ENCODE results near the gene MCM7. TPM values are rescaled to one million over a fixed set of nuclear protein-coding genes. Genes with fewer than 3 reads are reported as not detected.

MCM7 gene
- total and polyA plus RNA-seq, 2 of the 13 experiments (the other 11 are each of a cell fraction or from before 2014, with no cell fraction given): 84.5 to 214 TPM

DNA sequence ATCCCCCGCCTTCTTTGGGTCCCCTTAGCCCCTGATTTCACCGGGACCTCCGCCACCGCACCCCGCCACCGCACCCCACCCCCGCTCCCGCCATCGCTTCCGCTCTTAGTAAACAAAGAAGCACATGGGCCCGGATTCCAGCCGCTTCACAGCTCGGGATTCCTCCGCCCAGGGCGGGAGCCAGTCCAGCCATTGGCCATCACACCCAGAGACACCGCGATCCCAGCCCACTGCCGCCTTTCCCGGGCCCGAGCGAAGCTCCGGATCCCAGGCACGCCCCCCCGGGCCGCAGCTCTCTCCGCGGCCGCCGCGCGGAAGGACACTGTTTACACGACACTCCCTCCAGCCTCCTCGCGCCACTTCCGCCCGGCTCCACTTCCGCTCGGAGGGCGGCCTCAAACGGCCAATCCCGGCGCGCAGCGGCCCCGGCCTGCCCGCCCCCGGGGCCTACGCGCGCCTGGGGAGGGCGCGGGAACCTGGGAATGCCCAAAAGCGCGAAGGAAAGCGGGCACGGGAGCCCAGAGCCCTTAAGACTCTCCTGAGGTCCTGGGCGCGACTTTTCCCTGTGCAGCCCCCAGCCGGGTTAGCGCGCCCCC is 679 bp downstream of the MCM7 start (continued):
- TF ChIP-seq, protein P1, sequence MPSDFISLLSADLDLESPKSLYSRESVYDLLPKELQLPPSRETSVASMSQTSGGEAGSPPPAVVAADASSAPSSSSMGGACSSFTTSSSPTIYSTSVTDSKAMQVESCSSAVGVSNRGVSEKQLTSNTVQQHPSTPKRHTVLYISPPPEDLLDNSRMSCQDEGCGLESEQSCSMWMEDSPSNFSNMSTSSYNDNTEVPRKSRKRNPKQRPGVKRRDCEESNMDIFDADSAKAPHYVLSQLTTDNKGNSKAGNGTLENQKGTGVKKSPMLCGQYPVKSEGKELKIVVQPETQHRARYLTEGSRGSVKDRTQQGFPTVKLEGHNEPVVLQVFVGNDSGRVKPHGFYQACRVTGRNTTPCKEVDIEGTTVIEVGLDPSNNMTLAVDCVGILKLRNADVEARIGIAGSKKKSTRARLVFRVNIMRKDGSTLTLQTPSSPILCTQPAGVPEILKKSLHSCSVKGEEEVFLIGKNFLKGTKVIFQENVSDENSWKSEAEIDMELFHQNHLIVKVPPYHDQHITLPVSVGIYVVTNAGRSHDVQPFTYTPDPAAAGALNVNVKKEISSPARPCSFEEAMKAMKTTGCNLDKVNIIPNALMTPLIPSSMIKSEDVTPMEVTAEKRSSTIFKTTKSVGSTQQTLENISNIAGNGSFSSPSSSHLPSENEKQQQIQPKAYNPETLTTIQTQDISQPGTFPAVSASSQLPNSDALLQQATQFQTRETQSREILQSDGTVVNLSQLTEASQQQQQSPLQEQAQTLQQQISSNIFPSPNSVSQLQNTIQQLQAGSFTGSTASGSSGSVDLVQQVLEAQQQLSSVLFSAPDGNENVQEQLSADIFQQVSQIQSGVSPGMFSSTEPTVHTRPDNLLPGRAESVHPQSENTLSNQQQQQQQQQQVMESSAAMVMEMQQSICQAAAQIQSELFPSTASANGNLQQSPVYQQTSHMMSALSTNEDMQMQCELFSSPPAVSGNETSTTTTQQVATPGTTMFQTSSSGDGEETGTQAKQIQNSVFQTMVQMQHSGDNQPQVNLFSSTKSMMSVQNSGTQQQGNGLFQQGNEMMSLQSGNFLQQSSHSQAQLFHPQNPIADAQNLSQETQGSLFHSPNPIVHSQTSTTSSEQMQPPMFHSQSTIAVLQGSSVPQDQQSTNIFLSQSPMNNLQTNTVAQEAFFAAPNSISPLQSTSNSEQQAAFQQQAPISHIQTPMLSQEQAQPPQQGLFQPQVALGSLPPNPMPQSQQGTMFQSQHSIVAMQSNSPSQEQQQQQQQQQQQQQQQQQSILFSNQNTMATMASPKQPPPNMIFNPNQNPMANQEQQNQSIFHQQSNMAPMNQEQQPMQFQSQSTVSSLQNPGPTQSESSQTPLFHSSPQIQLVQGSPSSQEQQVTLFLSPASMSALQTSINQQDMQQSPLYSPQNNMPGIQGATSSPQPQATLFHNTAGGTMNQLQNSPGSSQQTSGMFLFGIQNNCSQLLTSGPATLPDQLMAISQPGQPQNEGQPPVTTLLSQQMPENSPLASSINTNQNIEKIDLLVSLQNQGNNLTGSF (CRISPR knock-in tag; IDR thresholded peaks at IDR 0.05): no peak
- no peak; the same call in 1 of the 2 replicates for TF ChIP-seq ZNF776 (CRISPR knock-in tag; IDR thresholded peaks at IDR 0.05)
- TF ChIP-seq HOXD1 (CRISPR knock-in tag; IDR thresholded peaks at IDR 0.05): peak; percentile 71
- TF ChIP-seq DPF2 (CRISPR knock-in tag; IDR thresholded peaks at IDR 0.05; ENCODE audit: borderline replicate concordance, low read depth): 0 out of 2 replicates have a peak, but pooled peaks have one; percentile 31
- TF ChIP-seq NFE2L2 (IDR thresholded peaks at IDR 0.05; ENCODE audit: low read length): no peak
- TF ChIP-seq AKAP8 (CRISPR knock-in tag; IDR thresholded peaks at IDR 0.05): peak; percentile 63
- no peak for TF ChIP-seq ZNF136 (CRISPR knock-in tag; IDR thresholded peaks at IDR 0.05; ENCODE audit: low read depth)
- TF ChIP-seq, protein P2, sequence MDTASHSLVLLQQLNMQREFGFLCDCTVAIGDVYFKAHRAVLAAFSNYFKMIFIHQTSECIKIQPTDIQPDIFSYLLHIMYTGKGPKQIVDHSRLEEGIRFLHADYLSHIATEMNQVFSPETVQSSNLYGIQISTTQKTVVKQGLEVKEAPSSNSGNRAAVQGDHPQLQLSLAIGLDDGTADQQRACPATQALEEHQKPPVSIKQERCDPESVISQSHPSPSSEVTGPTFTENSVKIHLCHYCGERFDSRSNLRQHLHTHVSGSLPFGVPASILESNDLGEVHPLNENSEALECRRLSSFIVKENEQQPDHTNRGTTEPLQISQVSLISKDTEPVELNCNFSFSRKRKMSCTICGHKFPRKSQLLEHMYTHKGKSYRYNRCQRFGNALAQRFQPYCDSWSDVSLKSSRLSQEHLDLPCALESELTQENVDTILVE (CRISPR knock-in tag; IDR thresholded peaks at IDR 0.05): peak; percentile 99
- TF ChIP-seq KDM4B (CRISPR knock-in tag; IDR thresholded peaks at IDR 0.05): peak; percentile 96
- TF ChIP-seq MAFK (conservative IDR thresholded peaks at IDR 0.05 in 1 of 2, IDR thresholded peaks at IDR 0.05 in 1 of 2; ENCODE audit: low read length in 2 of 2): no peak
- TF ChIP-seq ZFYVE20 (CRISPR knock-in tag; IDR thresholded peaks at IDR 0.05; ENCODE audit: borderline replicate concordance, low read depth): peak; percentile 41; the same call in 1 of the 2 replicates
- peak; percentile 50; the same call in 1 of the 2 replicates for TF ChIP-seq FOXJ3 (CRISPR knock-in tag; IDR thresholded peaks at IDR 0.05; ENCODE audit: borderline replicate concordance)
- TF ChIP-seq ZFP41 (CRISPR knock-in tag; IDR thresholded peaks at IDR 0.05; ENCODE audit: borderline replicate concordance): no peak; the same call in 1 of the 2 replicates
- TF ChIP-seq, protein P3, sequence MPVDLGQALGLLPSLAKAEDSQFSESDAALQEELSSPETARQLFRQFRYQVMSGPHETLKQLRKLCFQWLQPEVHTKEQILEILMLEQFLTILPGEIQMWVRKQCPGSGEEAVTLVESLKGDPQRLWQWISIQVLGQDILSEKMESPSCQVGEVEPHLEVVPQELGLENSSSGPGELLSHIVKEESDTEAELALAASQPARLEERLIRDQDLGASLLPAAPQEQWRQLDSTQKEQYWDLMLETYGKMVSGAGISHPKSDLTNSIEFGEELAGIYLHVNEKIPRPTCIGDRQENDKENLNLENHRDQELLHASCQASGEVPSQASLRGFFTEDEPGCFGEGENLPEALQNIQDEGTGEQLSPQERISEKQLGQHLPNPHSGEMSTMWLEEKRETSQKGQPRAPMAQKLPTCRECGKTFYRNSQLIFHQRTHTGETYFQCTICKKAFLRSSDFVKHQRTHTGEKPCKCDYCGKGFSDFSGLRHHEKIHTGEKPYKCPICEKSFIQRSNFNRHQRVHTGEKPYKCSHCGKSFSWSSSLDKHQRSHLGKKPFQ (CRISPR knock-in tag; IDR thresholded peaks at IDR 0.05; ENCODE audit: insufficient replicate concordance): peak; percentile 69
- TF ChIP-seq SMAD1 (CRISPR knock-in tag; IDR thresholded peaks at IDR 0.05; ENCODE audit: borderline replicate concordance, low read depth): no peak; the same call in 1 of the 2 replicates
- TF ChIP-seq, protein P4, sequence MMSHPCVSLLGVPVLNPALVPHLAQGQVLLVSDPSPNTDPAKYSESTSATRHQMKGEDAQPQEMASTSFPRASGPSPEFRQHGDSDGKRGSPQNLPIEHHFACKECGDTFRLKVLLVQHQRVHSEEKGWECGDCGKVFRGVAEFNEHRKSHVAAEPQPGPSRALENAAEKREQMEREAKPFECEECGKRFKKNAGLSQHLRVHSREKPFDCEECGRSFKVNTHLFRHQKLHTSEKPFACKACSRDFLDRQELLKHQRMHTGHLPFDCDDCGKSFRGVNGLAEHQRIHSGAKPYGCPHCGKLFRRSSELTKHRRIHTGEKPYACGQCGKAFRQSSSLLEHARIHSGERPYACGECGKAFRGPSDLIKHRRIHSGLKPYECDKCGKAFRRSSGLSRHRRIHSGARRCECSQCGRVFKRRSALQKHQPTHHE (CRISPR knock-in tag; IDR thresholded peaks at IDR 0.05; ENCODE audit: borderline replicate concordance): no peak
- TF ChIP-seq, protein P5, sequence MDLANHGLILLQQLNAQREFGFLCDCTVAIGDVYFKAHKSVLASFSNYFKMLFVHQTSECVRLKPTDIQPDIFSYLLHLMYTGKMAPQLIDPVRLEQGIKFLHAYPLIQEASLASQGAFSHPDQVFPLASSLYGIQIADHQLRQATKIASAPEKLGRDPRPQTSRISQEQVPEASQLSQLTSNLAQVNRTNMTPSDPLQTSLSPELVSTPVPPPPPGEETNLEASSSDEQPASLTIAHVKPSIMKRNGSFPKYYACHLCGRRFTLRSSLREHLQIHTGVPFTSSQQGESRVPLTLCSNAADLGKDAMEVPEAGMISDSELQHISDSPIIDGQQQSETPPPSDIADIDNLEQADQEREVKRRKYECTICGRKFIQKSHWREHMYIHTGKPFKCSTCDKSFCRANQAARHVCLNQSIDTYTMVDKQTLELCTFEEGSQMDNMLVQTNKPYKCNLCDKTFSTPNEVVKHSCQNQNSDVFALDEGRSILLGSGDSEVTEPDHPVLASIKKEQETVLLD (CRISPR knock-in tag; IDR thresholded peaks at IDR 0.05; ENCODE audit: low read depth): peak; percentile 93
- TF ChIP-seq ZNF724P (CRISPR knock-in tag; IDR thresholded peaks at IDR 0.05; ENCODE audit: borderline replicate concordance): peak; percentile 89

Data from HepG2 (cell line).